ENCODE measurements around the gene DZIP3. TPM values are rescaled to one million over a fixed set of nuclear protein-coding genes. Genes with fewer than 3 reads are reported as not detected.

Gene DZIP3, protein sequence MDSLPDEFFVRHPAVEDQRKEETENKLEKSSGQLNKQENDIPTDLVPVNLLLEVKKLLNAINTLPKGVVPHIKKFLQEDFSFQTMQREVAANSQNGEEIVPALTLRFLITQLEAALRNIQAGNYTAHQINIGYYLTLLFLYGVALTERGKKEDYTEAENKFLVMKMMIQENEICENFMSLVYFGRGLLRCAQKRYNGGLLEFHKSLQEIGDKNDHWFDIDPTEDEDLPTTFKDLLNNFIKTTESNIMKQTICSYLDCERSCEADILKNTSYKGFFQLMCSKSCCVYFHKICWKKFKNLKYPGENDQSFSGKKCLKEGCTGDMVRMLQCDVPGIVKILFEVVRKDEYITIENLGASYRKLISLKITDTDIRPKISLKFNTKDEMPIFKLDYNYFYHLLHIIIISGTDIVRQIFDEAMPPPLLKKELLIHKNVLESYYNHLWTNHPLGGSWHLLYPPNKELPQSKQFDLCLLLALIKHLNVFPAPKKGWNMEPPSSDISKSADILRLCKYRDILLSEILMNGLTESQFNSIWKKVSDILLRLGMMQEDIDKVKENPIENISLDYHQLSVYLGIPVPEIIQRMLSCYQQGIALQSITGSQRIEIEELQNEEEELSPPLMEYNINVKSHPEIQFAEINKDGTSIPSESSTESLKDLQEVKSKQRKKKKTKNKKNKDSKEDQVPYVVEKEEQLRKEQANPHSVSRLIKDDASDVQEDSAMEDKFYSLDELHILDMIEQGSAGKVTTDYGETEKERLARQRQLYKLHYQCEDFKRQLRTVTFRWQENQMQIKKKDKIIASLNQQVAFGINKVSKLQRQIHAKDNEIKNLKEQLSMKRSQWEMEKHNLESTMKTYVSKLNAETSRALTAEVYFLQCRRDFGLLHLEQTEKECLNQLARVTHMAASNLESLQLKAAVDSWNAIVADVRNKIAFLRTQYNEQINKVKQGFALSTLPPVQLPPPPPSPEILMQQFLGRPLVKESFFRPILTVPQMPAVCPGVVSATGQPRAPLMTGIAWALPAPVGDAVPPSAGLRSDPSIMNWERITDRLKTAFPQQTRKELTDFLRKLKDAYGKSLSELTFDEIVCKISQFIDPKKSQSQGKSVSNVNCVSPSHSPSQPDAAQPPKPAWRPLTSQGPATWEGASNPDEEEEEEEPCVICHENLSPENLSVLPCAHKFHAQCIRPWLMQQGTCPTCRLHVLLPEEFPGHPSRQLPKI
- polyA plus RNA-seq (ENCODE audit: insufficient read length in 3 of 3) = 10 to 100 TPM; 30.7 to 38.9 (median 35.4) TPM
- long read RNA-seq, donor 1 = 0 reads
- long read RNA-seq, donor 2, full-length matches to known transcripts = 1 of 1 reads
- long read RNA-seq, donor 2, partial matches to known transcripts = 0 of 1 reads
- long read RNA-seq, donor 2, other reads (novel, unspliced or antisense) = 0 of 1 reads
- long read RNA-seq, donor 3, full-length matches to known transcripts = 2 of 11 reads
- long read RNA-seq, donor 3, partial matches to known transcripts = 9 of 11 reads
- long read RNA-seq, donor 3, other reads (novel, unspliced or antisense) = 0 of 11 reads
- long read RNA-seq, donor 4, partial matches to known transcripts = 6 of 6 reads
- long read RNA-seq, donor 4, other reads (novel, unspliced or antisense) = 0 of 6 reads
- long read RNA-seq, donor 5 = 0 reads
- long read RNA-seq, donor 6, partial matches to known transcripts = 0 of 2 reads
- long read RNA-seq, donor 6, other reads (novel, unspliced or antisense) = 0 of 2 reads
- long read RNA-seq, donor 7, full-length matches to known transcripts = 1 of 1 reads
- long read RNA-seq, donor 7, partial matches to known transcripts = 0 of 1 reads
- long read RNA-seq, donor 7, other reads (novel, unspliced or antisense) = 0 of 1 reads
- long read RNA-seq, donor 8 = 0 reads
- long read RNA-seq, donor 9 = 0 reads
- long read RNA-seq, donor 10, partial matches to known transcripts = 0 of 1 reads
- long read RNA-seq, donor 10, other reads (novel, unspliced or antisense) = 0 of 1 reads
- long read RNA-seq, donor 11 = 0 reads
- long read RNA-seq, donor 12 = 0 reads
- long read RNA-seq, donor 13, partial matches to known transcripts = 6 of 6 reads
- long read RNA-seq, donor 13, other reads (novel, unspliced or antisense) = 0 of 6 reads
- long read RNA-seq, donor 14 = 0 reads
- long read RNA-seq, donor 15 = 0 reads
- long read RNA-seq, donor 16, partial matches to known transcripts = 0 of 1 reads
- long read RNA-seq, donor 16, other reads (novel, unspliced or antisense) = 0 of 1 reads

DNA sequence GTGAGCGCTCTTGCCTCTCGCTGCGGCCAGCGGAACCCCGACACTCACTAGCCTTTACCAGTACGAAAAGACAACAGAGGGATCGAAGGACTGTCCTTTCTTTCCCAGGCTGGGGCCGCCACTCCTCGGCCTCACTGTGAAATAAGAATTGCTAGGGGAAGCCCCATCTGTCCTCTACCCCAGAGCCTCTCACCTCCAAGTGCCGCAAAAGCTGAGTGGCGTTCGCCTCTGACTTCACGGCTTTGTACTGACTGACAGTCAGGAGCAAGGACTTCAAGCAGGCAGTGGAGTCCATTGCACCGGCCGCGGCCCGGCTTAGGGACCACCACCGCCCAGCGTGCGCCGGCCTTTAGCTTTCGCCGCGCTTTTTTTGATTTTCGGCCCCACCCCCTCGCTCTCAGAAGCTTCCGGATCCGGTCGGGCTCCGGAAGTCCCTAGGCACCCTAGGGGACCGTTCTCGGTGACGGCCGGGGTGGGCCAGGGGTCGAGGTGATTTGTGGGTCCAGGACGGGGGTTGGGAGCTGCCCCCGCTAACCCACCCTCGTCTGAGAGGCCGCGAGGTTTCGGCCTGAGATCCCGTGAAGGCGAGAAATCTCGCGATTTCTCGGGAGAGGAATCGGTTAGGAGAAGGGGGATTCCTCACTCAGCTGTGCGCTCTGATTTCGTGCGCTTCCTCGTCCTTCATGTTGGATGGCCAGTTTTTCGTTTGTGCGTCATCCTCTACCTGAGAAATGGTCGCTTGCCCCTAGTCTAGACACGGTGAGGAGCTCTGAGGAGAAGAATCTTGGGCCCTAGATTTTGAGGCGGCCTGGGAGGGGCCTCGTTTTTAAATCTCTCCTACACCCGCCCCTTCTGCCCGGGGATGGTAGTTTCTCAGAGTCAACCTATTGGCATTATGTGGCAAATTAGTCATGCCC lies at the start of gene DZIP3, which contains the start of gene CIP2A:
Gene DZIP3, plus strand, starts transcription at position 642 of the 917 bp plus-strand sequence. CDS start 15,685 bp downstream, outside the sequence.
Gene CIP2A, minus strand, starts transcription at position 358 of the 917 bp plus-strand sequence. Its CDS starts 63 bp downstream, at position 295.
- peak; percentile 86 to 96 (median 92) for DNase-seq (ENCODE audit: extremely low read depth in 1 of 11, low read depth in 9 of 11, low spot score in 4 of 11)

DNA sequence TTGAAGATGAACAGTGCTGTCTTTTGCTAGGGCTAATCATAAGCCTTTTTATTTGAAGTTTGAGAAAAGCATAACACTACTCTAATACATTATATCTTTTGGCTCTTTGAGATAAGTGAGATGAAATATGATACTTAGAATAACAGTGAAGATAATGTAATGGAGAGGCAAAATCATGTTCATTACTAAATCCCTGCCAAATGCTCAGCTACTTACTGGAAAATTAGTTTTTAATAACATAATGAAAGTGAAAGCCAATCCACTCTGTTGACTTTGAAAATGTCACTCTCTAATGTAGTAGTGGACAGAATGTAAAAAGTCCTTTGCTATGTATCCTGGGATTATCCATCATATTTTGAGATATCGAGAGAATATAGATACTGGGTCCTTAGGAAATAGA lies 43.3 kb upstream of the DZIP3 start:
- no peak for DNase-seq (ENCODE audit: extremely low read depth in 1 of 11, low read depth in 9 of 11, low spot score in 4 of 11)

DNA sequence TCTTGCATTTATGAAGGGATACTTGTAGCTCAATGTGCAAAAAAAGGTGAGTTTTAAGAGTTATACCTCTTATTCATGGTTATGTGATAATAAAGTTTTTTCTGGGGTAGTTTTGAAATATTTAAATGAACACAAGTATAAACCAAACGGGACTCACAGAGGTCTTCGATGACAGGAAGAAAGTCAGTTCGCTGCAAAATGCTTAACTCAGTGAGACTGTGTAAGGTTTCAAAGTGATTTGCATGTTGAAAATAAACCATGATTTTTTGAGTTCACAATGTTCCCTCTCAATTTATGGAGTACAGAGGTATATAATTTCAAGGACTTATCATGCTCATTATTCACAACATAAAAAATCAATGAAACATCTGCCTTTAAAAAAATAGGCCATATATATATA lies 42.8 kb upstream of the DZIP3 start:
- DNase-seq (ENCODE audit: extremely low read depth in 1 of 11, low read depth in 9 of 11, low spot score in 4 of 11) = no peak

DNA sequence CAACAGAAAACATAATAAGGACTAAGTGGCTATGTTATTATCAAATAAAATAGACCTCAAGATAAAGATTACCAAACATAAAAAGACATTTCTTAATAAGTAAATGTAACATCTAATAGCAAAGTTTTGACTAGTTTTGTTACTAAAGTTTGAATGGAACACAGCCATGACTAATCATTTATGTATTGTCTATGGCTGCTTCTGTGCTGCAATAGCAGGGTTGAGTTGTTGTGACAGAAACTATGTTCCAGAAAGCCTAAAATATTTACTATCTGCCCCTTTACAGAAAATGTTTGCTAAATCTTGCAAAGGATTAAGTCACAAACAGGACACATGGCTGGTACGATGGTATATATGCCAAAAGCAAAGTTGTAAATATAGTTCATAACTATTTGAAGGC lies 41.2 kb upstream of the DZIP3 start:
- DNase-seq (ENCODE audit: extremely low read depth in 1 of 11, low read depth in 9 of 11, low spot score in 4 of 11) = no peak

DNA sequence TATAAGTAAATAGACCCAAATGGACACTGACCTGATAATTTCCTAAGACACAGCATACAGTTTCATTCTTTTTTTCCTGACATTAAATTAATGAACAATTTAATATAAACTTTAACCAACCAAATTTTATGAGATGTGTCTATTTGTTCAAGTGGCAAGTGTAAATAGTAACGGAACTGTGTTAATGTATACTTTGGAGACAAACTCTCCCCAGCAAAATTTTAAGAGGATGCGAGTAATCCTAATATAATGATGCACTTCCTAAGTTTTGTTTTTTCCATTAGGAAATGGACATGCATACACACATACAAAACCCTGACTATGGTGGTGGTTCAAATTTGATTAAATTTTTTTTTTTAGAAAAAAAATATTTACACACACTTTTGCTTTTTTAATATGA lies 40.6 kb upstream of the DZIP3 start:
- DNase-seq (ENCODE audit: extremely low read depth in 1 of 11, low read depth in 9 of 11, low spot score in 4 of 11) = no peak

DNA sequence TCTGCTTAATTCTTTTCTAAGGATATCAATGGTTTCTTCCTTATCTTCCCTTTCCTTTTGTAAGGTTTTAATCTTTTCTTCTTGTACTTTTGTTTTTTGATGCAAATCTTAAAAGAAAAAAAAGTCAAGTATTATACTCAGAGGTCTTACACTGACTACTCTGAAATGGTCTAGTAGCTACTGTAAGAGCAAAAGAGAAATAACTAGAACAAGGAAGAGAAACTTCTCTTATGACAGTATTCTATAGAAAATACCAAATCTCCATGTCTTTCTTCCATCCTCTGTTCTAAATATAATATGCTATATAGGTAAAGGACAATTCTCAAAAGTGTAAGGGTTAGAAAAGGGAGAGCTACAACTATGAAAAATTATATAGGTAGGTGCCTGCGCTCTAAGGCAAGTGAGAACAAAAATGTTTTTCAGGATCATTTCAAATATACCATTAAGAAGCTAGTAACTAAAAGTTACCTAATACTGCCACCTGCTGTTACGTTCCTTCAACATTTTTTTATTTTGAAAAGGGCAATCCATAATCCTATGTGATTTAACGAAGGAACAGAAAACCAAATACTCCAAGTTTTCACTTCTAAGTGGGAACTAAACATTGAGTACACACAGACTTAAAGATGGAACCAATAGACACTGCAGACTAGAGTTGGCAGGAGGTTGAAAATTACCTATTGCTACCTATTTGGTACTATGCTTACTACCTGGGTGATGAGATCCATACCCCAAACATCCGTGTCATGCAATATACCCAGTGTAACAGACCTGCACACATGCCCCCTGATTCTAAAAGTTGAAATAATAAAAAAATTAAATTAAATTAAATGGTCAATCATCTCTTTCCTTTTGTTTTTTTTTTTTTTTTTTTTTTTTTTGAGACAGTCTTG lies 37.0 kb upstream of the DZIP3 start:
- DNase-seq (ENCODE audit: extremely low read depth in 1 of 11, low read depth in 9 of 11, low spot score in 4 of 11) = peak in 8 of 11 donors; percentile 12 to 52 (median 30)

DNA sequence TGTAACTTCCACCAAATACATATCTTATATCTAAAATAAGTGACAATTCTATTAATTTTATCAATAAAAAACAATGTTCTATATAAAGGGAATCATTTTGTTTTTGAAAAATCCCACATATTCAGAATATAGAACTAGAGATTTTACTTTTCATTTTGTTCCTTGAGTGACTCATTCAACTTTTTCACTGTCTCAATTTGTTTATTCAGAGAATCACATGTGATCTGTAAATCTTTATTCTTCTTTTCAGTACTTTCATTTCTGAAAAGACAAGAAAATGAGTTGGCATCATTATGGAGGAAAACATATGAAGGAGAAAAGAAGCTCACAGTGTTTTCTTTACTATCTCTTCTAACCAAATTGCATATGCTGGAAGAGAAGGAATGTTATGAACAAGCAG lies 35.3 kb upstream of the DZIP3 start:
- no peak for DNase-seq (ENCODE audit: extremely low read depth in 1 of 11, low read depth in 9 of 11, low spot score in 4 of 11)

DNA sequence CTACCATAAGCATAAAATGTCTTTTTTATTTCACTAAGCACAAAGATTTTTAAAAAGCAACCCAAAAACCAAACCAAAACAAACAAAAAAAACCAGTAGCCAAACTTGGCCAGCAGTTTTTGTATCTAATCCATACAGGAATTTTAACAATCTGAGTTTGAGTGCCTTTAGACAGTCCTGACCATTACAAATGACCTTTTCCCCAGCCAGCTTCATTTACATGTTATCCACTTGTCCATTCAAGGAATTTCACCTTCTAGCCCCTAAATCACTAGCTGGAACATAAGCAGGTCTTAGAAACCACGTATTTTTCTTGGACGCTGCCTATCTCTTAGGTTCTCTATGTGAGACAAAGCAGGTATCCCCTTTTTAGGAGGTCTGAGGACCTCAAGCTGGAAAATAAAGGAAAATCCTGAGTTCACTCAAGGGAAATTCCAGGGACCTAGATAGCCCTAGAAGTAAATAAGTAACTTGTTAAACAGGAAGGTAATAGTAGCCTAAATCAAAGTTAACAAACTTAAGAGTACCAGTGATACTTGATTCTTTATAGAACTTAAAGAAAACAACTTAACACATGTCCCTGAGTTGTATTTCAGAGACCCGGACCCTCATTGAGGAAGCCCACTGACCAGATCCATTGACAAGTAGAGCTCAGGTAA lies 34.5 kb upstream of the DZIP3 start:
- peak in 2 of 11 donors; percentile 7 to 16 for DNase-seq (ENCODE audit: extremely low read depth in 1 of 11, low read depth in 9 of 11, low spot score in 4 of 11)

DNA sequence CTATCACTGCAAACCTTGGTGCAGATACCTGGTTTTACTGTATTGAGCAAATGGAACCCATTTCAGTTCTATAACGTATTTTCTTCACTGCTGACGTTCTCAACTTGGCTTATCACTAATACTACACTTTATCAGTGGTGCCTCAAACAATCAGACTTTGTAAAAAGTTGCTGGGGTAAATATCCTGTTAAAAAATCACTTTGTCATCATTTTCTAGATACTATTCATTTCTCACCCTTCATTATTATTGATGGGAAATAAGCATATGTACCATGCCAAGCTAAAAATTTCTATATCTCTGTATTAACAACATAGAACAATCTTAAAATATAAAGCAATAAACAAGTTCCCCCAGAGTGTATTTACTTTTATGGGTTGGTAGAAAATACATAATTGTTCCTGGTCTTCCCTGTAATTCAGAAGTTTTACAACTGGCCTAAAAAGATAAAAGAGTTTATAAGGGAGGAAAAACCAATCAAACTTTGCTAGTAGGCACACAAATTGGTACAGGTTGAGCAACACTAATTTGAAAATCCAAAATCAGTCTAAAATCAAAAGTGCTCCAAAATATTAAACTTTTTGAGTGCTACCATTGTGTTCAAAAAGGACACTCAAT lies 33.4 kb upstream of the DZIP3 start:
- no peak for DNase-seq (ENCODE audit: extremely low read depth in 1 of 11, low read depth in 9 of 11, low spot score in 4 of 11)

DNA sequence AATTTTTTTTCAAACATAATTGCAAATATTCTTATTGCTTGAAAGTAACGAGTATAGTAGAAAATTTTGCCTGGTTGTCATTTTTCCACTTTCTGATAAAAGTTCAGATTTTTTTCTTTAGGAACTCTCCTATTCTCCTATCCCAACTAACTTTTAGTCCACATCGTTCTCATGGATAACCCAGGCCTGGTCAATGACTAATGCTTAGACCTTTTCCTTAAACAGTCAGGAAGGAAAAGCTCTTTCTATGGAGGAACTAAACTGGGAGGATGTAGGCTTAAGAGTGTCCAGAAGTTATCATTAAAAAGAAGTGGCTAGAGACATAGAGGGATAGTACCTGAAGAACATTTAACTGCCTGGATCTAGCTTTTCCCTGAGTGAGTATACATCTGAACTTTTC lies 27.0 kb upstream of the DZIP3 start:
- no peak for DNase-seq (ENCODE audit: extremely low read depth in 1 of 11, low read depth in 9 of 11, low spot score in 4 of 11)

DNA sequence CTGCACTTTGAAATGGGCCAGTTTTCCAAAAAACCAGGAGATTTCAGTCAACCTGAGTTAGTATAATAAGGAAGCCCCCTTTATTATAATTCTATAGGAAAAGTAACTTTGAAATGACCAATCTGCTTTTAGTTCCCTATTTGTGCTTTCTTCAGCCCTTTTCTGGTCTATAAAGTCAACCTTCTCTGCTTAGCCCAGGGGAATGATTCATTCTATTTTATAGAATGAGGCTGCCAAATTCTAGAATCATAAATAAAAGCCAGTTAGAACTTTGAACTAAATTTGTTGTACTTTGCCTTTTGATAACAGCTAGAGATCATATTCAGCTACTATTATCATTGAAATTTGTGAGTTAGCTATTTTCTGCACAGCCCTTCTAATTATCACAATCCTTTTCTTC lies 25.0 kb upstream of the DZIP3 start:
- DNase-seq (ENCODE audit: extremely low read depth in 1 of 11, low read depth in 9 of 11, low spot score in 4 of 11) = no peak

DNA sequence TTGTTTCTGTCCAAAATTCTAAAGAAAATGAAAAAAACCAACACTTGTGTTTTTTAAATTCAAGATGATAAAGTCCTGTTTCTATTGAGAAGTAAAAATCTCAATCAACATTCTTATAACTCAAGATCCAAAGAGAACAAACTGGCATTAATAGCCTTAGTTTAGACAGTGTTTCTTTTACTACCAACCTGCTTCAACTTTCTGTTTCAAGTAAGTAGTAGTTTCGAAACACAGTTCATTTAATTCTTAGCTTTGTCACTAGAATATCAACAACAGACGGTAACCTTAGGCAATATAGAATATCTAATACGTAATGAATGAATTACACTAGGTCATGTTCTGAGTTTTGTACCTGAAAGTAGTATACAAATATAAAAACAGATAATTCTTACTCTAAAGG lies 24.0 kb upstream of the DZIP3 start:
- no peak for DNase-seq (ENCODE audit: extremely low read depth in 1 of 11, low read depth in 9 of 11, low spot score in 4 of 11)

DNA sequence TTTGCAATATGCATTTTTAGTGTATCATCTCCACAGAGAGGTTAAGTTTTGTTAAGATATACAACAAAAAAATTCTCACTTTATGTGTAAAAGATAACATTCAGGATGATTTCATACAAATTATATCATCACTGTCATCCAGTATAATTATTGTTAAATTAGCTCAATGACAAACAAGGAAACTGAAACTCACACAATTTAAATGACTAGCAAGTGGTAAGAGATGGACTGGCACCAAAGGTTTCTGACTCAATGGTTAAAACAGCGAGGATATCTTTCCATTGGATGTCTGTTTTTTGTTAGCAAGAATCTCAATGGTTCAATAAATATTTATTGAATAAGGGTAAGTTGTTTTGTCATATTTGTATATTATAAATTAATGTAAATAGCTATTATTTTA lies 22.9 kb upstream of the DZIP3 start:
- DNase-seq (ENCODE audit: extremely low read depth in 1 of 11, low read depth in 9 of 11, low spot score in 4 of 11) = no peak

DNA sequence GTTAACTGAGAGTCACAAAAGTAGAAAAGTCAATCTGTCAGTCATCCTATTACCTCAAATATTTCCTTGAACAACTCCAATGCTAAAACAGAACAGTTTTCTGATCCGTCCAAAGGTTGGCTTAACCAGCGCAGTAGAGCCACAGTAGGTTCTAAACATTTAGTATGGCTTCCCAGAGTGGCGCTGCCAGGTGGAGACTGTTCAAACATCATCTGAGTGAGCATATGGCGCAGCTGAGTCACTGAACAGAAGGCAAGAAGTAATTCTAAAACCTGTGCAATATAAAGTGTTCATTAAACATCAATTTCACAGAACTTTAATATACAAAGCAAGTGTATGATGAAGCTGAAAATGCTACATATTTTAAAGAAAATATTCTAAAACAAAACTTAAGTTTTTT lies 20.2 kb upstream of the DZIP3 start:
- DNase-seq (ENCODE audit: extremely low read depth in 1 of 11, low read depth in 9 of 11, low spot score in 4 of 11) = no peak
